H1 (cell line): ENCODE results near the gene MTIF3. TPM values are rescaled to one million over a fixed set of nuclear protein-coding genes. Genes with fewer than 3 reads are reported as not detected.

Experiments used
- CTCF ChIA-PET: fragments of 300-600 bp; sonication (Branson Sonifier 250); formaldehyde crosslinking; loops from one replicate; lab custom pipeline; 2021; ENCODE audit not compliant: partially characterized antibody; lab: Charles Lee
- POLR2A ChIA-PET: fragments of 300-600 bp; sonication (Branson Sonifier 250); formaldehyde crosslinking; loops from one replicate; lab custom pipeline; 2021; ENCODE audit warnings: inconsistent platforms; ENCODE audit not compliant: partially characterized antibody; lab: Charles Lee
- DNase-seq, 2 experiments: peaks; one replicate each; pipeline versions ENCODE4 v3.0.0 to v3.0.0-alpha.2; 2010 to 2022; ENCODE audit warnings: low spot score in 2 of 2, low read depth in 1 of 2, mixed read lengths in 1 of 2
- FAIRE-seq: peaks from 2 replicates; lab custom pipeline; 2011; peaks lifted over from hg19 to GRCh38; lab: Jason Lieb, UNC
- H2AFZ ChIP-seq: 2 replicates; pipeline ENCODE4 v1.8.1; 2012; ENCODE audit warnings: low read length, inconsistent platforms
- H2AK5ac ChIP-seq: 2 replicates; pipeline ENCODE4 v1.6.1; 2013; ENCODE audit warnings: low read depth, low read length
- H2BK120ac ChIP-seq: replicated peaks from 2 replicates; pipeline ENCODE3; 2013; ENCODE audit warnings: low read depth, low read length, inconsistent platforms
- H2BK12ac ChIP-seq: 2 replicates; pipeline ENCODE4 v1.6.1; 2013; ENCODE audit warnings: low read depth, low read length
- H2BK15ac ChIP-seq: 2 replicates; pipeline ENCODE4 v1.6.1; 2013; ENCODE audit warnings: low read length
- H2BK20ac ChIP-seq: 2 replicates; pipeline ENCODE4 v1.6.1; 2013; ENCODE audit warnings: low read length
- H2BK5ac ChIP-seq: 2 replicates; pipeline ENCODE4 v1.6.1; 2013; ENCODE audit warnings: low read depth, low read length
- H3K14ac ChIP-seq: 2 replicates; pipeline ENCODE4 v1.6.1; 2013; ENCODE audit warnings: inconsistent platforms; ENCODE audit not compliant: insufficient read length
- H3K18ac ChIP-seq: 2 replicates; pipeline ENCODE4 v1.6.1; 2013; ENCODE audit warnings: low read length; ENCODE audit errors: extremely low read depth
- H3K23ac ChIP-seq: 2 replicates; pipeline ENCODE4 v1.6.1; 2013; ENCODE audit warnings: inconsistent platforms; ENCODE audit not compliant: insufficient read length
- H3K23me2 ChIP-seq: 2 replicates; pipeline ENCODE4 v1.6.1; 2013; ENCODE audit warnings: low read depth, low read length
- H3K27ac ChIP-seq: 2 replicates; pipeline ENCODE4 v1.6.1; 2011; ENCODE audit warnings: low read depth, low read length, inconsistent platforms
- H3K27me3 ChIP-seq, 4 experiments: replicated peaks in 1 of 4; 1 replicate in 1 of 4; 2 replicates in 3 of 4; pipeline versions ENCODE4 v1.6.1 to v1.8.1; 2011 to 2013; ENCODE audit warnings: low read length in 3 of 4, mild to moderate bottlenecking in 3 of 4, inconsistent platforms in 2 of 4, mixed read lengths in 2 of 4, moderate library complexity in 1 of 4; ENCODE audit not compliant: control insufficient read depth in 3 of 4, insufficient read depth in 3 of 4; ENCODE audit errors: extremely low read depth in 1 of 4
- H3K36me3 ChIP-seq, 4 experiments: 2 replicates each; pipeline versions ENCODE4 v1.6.1 to v1.8.1; 2011 to 2013; ENCODE audit warnings: mild to moderate bottlenecking in 4 of 4, low read length in 3 of 4, moderate library complexity in 2 of 4, control low read depth in 1 of 4, inconsistent platforms in 1 of 4; ENCODE audit not compliant: insufficient read depth in 4 of 4, control insufficient read depth in 2 of 4
- H3K4ac ChIP-seq: replicated peaks from 2 replicates; pipeline ENCODE3; 2013; ENCODE audit warnings: low read length, low read depth, mixed read lengths, inconsistent platforms; ENCODE audit not compliant: insufficient read length
- H3K4me1 ChIP-seq, 4 experiments: replicated peaks in 1 of 4; 1 replicate in 1 of 4; 2 replicates in 3 of 4; pipeline versions ENCODE4 v1.6.1 to v1.8.1; 2011 to 2013; ENCODE audit warnings: low read length in 3 of 4, inconsistent platforms in 2 of 4, mixed read lengths in 1 of 4; ENCODE audit not compliant: insufficient read depth in 4 of 4, control insufficient read depth in 3 of 4
- H3K4me2 ChIP-seq, 2 experiments: 2 replicates each; pipeline versions ENCODE4 v1.6.1 to v1.8.1; 2011 to 2013; ENCODE audit warnings: low read depth in 2 of 2, low read length in 2 of 2, control low read depth in 1 of 2, inconsistent platforms in 1 of 2, mild to moderate bottlenecking in 1 of 2; ENCODE audit not compliant: insufficient read depth in 1 of 2
- H3K4me3 ChIP-seq, 4 experiments: fragments of 200-600, 300-600 bp in 1 of 4; sonication (generic), shearing (Covaris generic), sonication (Bioruptor Twin) in 1 of 4; 2 replicates each; pipeline versions ENCODE4 v1.5.1 to v1.8.1; 2011 to 2016; ENCODE audit warnings: low read length in 4 of 4, low read depth in 3 of 4, control low read depth in 2 of 4, inconsistent platforms in 2 of 4, mild to moderate bottlenecking in 2 of 4, mixed read lengths in 1 of 4, moderate library complexity in 1 of 4; ENCODE audit not compliant: insufficient read depth in 2 of 4; ENCODE audit errors: extremely low read depth in 1 of 4
- H3K56ac ChIP-seq: replicated peaks from 2 replicates; pipeline ENCODE3; 2013; ENCODE audit warnings: low read depth, mild to moderate bottlenecking, mixed read lengths, low read length, inconsistent platforms; ENCODE audit not compliant: insufficient read length
- H3K79me1 ChIP-seq: 2 replicates; pipeline ENCODE4 v1.6.1; 2013; ENCODE audit warnings: low read depth, low read length, control low read depth
- H3K79me2 ChIP-seq, 2 experiments: 2 replicates each; pipeline versions ENCODE4 v1.6.1 to v1.8.1; 2012 to 2013; ENCODE audit warnings: low read length in 2 of 2, mild to moderate bottlenecking in 2 of 2, inconsistent platforms in 1 of 2; ENCODE audit not compliant: insufficient read depth in 2 of 2, control insufficient read depth in 1 of 2
- H3K9ac ChIP-seq, 4 experiments: replicated peaks in 1 of 4; 1 replicate in 1 of 4; 2 replicates in 3 of 4; pipeline versions ENCODE4 v1.6.1 to v1.8.1; 2011 to 2013; ENCODE audit warnings: low read depth in 3 of 4, low read length in 3 of 4, control low read depth in 2 of 4, mild to moderate bottlenecking in 2 of 4, moderate library complexity in 2 of 4, inconsistent platforms in 1 of 4; ENCODE audit errors: extremely low read depth in 1 of 4
- H3K9me3 ChIP-seq, 2 experiments: 2 replicates each; pipeline versions ENCODE4 v1.6.1 to v1.8.1; 2012 to 2013; ENCODE audit warnings: mild to moderate bottlenecking in 2 of 2, moderate library complexity in 2 of 2, control low read depth in 1 of 2, inconsistent platforms in 1 of 2, low read depth in 1 of 2, low read length in 1 of 2, mixed read lengths in 1 of 2; ENCODE audit not compliant: insufficient read depth in 2 of 2
- H4K20me1 ChIP-seq, 2 experiments: replicated peaks in 1 of 2; 2 replicates each; pipeline versions ENCODE3 to v1.8.1; 2011 to 2013; ENCODE audit warnings: inconsistent platforms in 2 of 2, low read length in 2 of 2, mild to moderate bottlenecking in 1 of 2; ENCODE audit not compliant: insufficient read depth in 2 of 2, control insufficient read depth in 1 of 2
- H4K5ac ChIP-seq: 2 replicates; pipeline ENCODE4 v1.6.1; 2013; ENCODE audit warnings: low read length, low read depth, mixed read lengths, inconsistent platforms; ENCODE audit not compliant: insufficient read length
- H4K8ac ChIP-seq: 2 replicates; pipeline ENCODE4 v1.8.0; 2013; ENCODE audit warnings: mild to moderate bottlenecking, moderate library complexity, low read length, inconsistent platforms; ENCODE audit not compliant: insufficient read depth; ENCODE audit errors: extremely low read depth
- H4K91ac ChIP-seq: replicated peaks from 2 replicates; pipeline ENCODE3; 2013; ENCODE audit warnings: low read length, mixed read lengths, inconsistent platforms; ENCODE audit not compliant: insufficient read length
- CBX5 ChIP-seq: fragments of 300-800, 300-1000 bp; sonication (generic); IDR thresholded peaks from 2 replicates; pipeline ENCODE4 v1.7.1; 2016; ENCODE audit warnings: antibody characterized with exemption, low read length, low read depth
- CEBPB ChIP-seq: IDR thresholded peaks from 2 replicates; pipeline ENCODE4 v1.6.1; 2012; ENCODE audit warnings: low read depth, low read length
- CHD1 ChIP-seq: IDR thresholded peaks from 2 replicates; pipeline ENCODE4 v1.6.1; 2012; ENCODE audit warnings: low read depth, low read length, improper control_type of control experiment
- E2F6 ChIP-seq: IDR thresholded peaks from 2 replicates; pipeline ENCODE4 v1.6.1; 2012; ENCODE audit warnings: inconsistent platforms
- EGR1 ChIP-seq: IDR thresholded peaks from 2 replicates; pipeline ENCODE4 v1.6.1; 2011; ENCODE audit warnings: low read depth, low read length, borderline replicate concordance
- FOSL1 ChIP-seq: IDR thresholded peaks from 2 replicates; pipeline ENCODE4 v1.6.1; 2011; ENCODE audit warnings: mild to moderate bottlenecking, low read depth, low read length, moderate library complexity; ENCODE audit not compliant: insufficient read depth
- JUN ChIP-seq: IDR thresholded peaks from 2 replicates; pipeline ENCODE4 v1.6.1; 2011; ENCODE audit warnings: low read depth, mild to moderate bottlenecking, improper control_type of control experiment, low read length
- MAFK ChIP-seq: IDR thresholded peaks from 2 replicates; pipeline ENCODE4 v1.6.1; 2012; ENCODE audit warnings: low read depth, mild to moderate bottlenecking, improper control_type of control experiment, low read length
- RAD21 ChIP-seq, 2 experiments: IDR thresholded peaks in 1 of 2; conservative IDR thresholded peaks in 1 of 2; 2 replicates each; pipeline ENCODE4 v1.6.1; 2011; ENCODE audit warnings: low read depth in 2 of 2, low read length in 2 of 2, improper control_type of control experiment in 1 of 2, inconsistent platforms in 1 of 2, mild to moderate bottlenecking in 1 of 2, moderate library complexity in 1 of 2
- TAF1 ChIP-seq: IDR thresholded peaks from 2 replicates; pipeline ENCODE4 v1.6.1; 2011; ENCODE audit warnings: mild to moderate bottlenecking, low read depth, low read length
- TAF7 ChIP-seq: optimal IDR thresholded peaks from 2 replicates; pipeline ENCODE3; 2011; ENCODE audit warnings: low read depth, mild to moderate bottlenecking, inconsistent platforms, low read length, moderate library complexity, borderline replicate concordance
- TEAD4 ChIP-seq: IDR thresholded peaks from 2 replicates; pipeline ENCODE4 v1.6.1; 2012; ENCODE audit warnings: low read depth, low read length, inconsistent platforms, mixed read lengths
- USF2 ChIP-seq: IDR thresholded peaks from 2 replicates; pipeline ENCODE4 v1.6.1; 2011; ENCODE audit warnings: low read length, improper control_type of control experiment
- WGBS, 2 experiments: shearing (Covaris generic) in 1 of 2; methylation state at CpG; one replicate each; pipeline versions ENCODE4 v1.1.6 to v1.1.7; 2013 to 2015; ENCODE audit warnings: low lambda C conversion rate in 2 of 2, mixed read lengths in 2 of 2, inconsistent platforms in 1 of 2, low coverage in 1 of 2, missing lambda C conversion rate in 1 of 2; ENCODE audit not compliant: insufficient replicate concordance in 2 of 2, insufficient coverage in 1 of 2, insufficient read length in 1 of 2; ENCODE audit errors: extremely low coverage in 1 of 2, missing lambda C conversion rate in 1 of 2; 5-methylcytosine and 5-hydroxymethylcytosine counted together
- polyA plus RNA-seq, 7 experiments: library from polyadenylated mRNA; depleted of rRNA in 3 of 7; stranded (reverse) in 5 of 7; unstranded in 2 of 7; fragments of >200 nt in 5 of 7; fragments of 200-250 nt in 2 of 7; gene quantifications; 1 replicate in 5 of 7; 2 replicates in 1 of 7; 4 replicates in 1 of 7; pipeline versions ENCODE4 v1.2.1 to v1.2.3, GENCODE V29; 2011 to 2013; ENCODE audit warnings: missing spikeins in 2 of 7, mixed read lengths in 2 of 7
- total RNA-seq: library from RNA; stranded (reverse); fragmentation: NEBNext Ultra II Directional; extraction: Animal tissue kit (Norgen Biotek cat#: 25700); gene quantifications from 2 replicates; pipeline ENCODE4 v1.2.1, GENCODE V29; 2021

The MTIF3 gene
- total and polyA plus RNA-seq, 2 of the 8 experiments (the other 6 are each of a cell fraction or from before 2014, with no cell fraction given), result 29.4 to 36.4 TPM

- 93% methylated on average over 11 of the region's 11 CpGs; no CpG with 5 or more reads in 1 of the 2 experiments for WGBS, 2 experiments
- no peaks in the 10 kb centered on the region for H3K23me2 ChIP-seq
- H2BK15ac ChIP-seq, result no peak overlapping the region
- H3K27ac ChIP-seq, result no peak overlapping the region
- no peak overlapping the region for H2BK5ac ChIP-seq
- FAIRE-seq, result no peak
- no peak overlapping the region for H2AK5ac ChIP-seq
- H3K79me1 ChIP-seq, result no peaks in the 10 kb centered on the region
- no peak overlapping the region for H4K91ac ChIP-seq
- no peak overlapping the region for H2BK20ac ChIP-seq
- no peak overlapping the region for H4K5ac ChIP-seq
- H3K9me3 ChIP-seq, result no peaks in the 10 kb centered on the region
- no peak for DNase-seq
- POLR2A ChIA-PET, result interaction anchor here (1.0 kb wide), 2 partner anchors 14 to 32 kb away, joined by 3 to 4 read pairs; no protein-coding TSS in a partner anchor
- H3K4me2 ChIP-seq, result no peak overlapping the region
- H3K56ac ChIP-seq, result no peak overlapping the region
- no peaks in the 10 kb centered on the region for H3K36me3 ChIP-seq
- no peak overlapping the region for H4K8ac ChIP-seq
- no peaks in the 10 kb centered on the region for H4K20me1 ChIP-seq
- no peak overlapping the region for H3K9ac ChIP-seq
- H3K14ac ChIP-seq, result no peak overlapping the region
- no peaks in the 10 kb centered on the region for H3K79me2 ChIP-seq
- no peak overlapping the region for H3K4ac ChIP-seq
- no peak overlapping the region for H3K23ac ChIP-seq
- H2BK120ac ChIP-seq, result no peak overlapping the region
- H3K18ac ChIP-seq, result no peak overlapping the region
- no peak overlapping the region for H2BK12ac ChIP-seq
- CTCF ChIA-PET, result interaction anchor here (0.9 to 1.2 kb wide), 6 partner anchors 8 to 343 kb away, joined by 3 to 5 read pairs (median 4); no protein-coding TSS in a partner anchor
- no peaks in the 10 kb centered on the region for H3K27me3 ChIP-seq
- no peak overlapping the region for H3K4me3 ChIP-seq
- no peak overlapping the region for H2AFZ ChIP-seq
- H3K4me1 ChIP-seq, result no peaks in the 10 kb centered on the region
- TF ChIP-seq MAFK (no peak), CEBPB (no peak), TEAD4 (no peak), TAF7 (no peak), E2F6 (no peak), TAF1 (no peak), CHD1 (no peak), FOSL1 (no peak), CBX5 (no peak), USF2 (no peak), EGR1 (no peak), RAD21 (IDR thresholded peaks at IDR 0.05 in 1 of 2, conservative IDR thresholded peaks at IDR 0.05 in 1 of 2; ENCODE audit: low read depth in 2 of 2, low read length in 2 of 2) (no peak), JUN (no peak)
These were observed 33.1 kb upstream of the MTIF3 start for GRCh38 chr13:27483421-27483820.
